ENCODE results near the gene CFAP119.

The CFAP119 gene

GRCh38 chr16:30711712-30712111 lies 50.1 kb downstream of the CFAP119 start:
- H3K9me3 ChIP-seq (ENCODE audit: severe bottlenecking), result no peaks in the 10 kb centered on the region
- H3K4me3 ChIP-seq (ENCODE audit: severe bottlenecking), result no peak overlapping the region
- H3K27me3 ChIP-seq (ENCODE audit: insufficient read depth, poor library complexity, severe bottlenecking), result no peaks in the 10 kb centered on the region
- TF ChIP-seq, protein P1, sequence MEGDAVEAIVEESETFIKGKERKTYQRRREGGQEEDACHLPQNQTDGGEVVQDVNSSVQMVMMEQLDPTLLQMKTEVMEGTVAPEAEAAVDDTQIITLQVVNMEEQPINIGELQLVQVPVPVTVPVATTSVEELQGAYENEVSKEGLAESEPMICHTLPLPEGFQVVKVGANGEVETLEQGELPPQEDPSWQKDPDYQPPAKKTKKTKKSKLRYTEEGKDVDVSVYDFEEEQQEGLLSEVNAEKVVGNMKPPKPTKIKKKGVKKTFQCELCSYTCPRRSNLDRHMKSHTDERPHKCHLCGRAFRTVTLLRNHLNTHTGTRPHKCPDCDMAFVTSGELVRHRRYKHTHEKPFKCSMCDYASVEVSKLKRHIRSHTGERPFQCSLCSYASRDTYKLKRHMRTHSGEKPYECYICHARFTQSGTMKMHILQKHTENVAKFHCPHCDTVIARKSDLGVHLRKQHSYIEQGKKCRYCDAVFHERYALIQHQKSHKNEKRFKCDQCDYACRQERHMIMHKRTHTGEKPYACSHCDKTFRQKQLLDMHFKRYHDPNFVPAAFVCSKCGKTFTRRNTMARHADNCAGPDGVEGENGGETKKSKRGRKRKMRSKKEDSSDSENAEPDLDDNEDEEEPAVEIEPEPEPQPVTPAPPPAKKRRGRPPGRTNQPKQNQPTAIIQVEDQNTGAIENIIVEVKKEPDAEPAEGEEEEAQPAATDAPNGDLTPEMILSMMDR (IDR thresholded peaks at IDR 0.05; ENCODE audit: poor library complexity, severe bottlenecking), result no peak
- peaks cover 7% of the 10 kb centered on the region for H3K4me1 ChIP-seq (ENCODE audit: insufficient read depth, poor library complexity, severe bottlenecking)
- H3K36me3 ChIP-seq (ENCODE audit: low read depth), result peaks cover 100% of the 10 kb centered on the region
- no peak for DNase-seq (ENCODE audit: low spot score)
- no peak for ATAC-seq (ENCODE audit: low read depth)
- H3K27ac ChIP-seq (ENCODE audit: poor library complexity, severe bottlenecking), result no peak overlapping the region

GRCh38 chr16:30710971-30711370 lies 50.9 kb downstream of the CFAP119 start:
- Histone ChIP-seq H3K9me3 (ENCODE audit: severe bottlenecking) (no peaks in the 10 kb centered on the region), H3K4me1 (ENCODE audit: insufficient read depth, poor library complexity, severe bottlenecking) (peaks cover 7% of the 10 kb centered on the region), H3K36me3 (ENCODE audit: low read depth) (peaks cover 100% of the 10 kb centered on the region), H3K27ac (ENCODE audit: poor library complexity, severe bottlenecking) (no peak overlapping the region), H3K27me3 (ENCODE audit: insufficient read depth, poor library complexity, severe bottlenecking) (no peaks in the 10 kb centered on the region), H3K4me3 (ENCODE audit: severe bottlenecking) (no peak overlapping the region)
- DNase-seq (ENCODE audit: low spot score), result no peak
- no peak for ATAC-seq (ENCODE audit: low read depth)
- TF ChIP-seq, protein P1 (IDR thresholded peaks at IDR 0.05; ENCODE audit: poor library complexity, severe bottlenecking), result no peak
